EH (cell line): ENCODE measurements around the gene TRIM14.
A peak's percentile ranks its signal among the peaks of the same experiment; 100 is the strongest.
"Not testable (repeated sequence)": the region's sequence is repeated elsewhere in the genome, so short reads cannot be mapped to it uniquely, and the experiment has no call there.

Source experiments
- DNase-seq: peaks from one replicate; pipeline ENCODE4 v3.0.0-alpha.2; 2015; ENCODE audit warnings: low read depth

Gene TRIM14

DNA sequence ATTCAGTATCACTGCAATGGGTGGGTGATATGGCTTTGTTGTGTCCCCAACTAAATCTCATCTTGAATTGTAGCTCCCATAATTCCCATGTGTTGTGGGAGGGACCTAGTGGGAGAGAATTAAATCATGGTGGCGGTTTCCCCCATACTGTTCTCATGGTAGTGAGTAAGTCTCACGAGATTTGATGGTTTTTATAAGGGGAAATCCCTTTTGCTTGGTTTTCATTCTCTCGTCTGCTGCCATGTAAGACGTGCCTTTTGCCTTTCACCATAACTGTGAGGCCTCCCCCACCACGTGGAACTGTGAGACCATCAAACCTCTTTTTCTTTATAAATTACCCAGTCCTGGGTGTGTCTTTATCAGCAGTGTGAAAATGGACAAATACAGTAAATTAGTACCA, 72.0 kb downstream of the TRIM14 start:
- no peak for DNase-seq

DNA sequence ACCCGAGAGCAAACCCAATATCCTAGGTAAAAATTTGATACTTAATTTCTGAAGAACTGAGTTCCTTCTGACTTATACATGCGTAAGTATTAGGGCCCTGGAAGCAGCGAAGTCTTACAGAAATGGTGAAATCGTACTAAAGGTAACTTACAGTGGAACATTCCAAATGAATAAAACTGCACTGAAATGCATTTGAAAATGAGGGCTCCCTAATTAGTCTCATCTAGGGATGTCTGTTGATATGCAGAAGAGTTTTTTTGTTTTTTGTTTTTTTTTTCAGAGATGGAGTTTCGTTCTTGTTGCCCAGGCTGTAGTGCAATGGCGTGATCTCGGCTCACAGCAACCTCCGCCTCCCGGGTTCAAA, 72.9 kb downstream of the TRIM14 start:
- DNase-seq = no peak

DNA sequence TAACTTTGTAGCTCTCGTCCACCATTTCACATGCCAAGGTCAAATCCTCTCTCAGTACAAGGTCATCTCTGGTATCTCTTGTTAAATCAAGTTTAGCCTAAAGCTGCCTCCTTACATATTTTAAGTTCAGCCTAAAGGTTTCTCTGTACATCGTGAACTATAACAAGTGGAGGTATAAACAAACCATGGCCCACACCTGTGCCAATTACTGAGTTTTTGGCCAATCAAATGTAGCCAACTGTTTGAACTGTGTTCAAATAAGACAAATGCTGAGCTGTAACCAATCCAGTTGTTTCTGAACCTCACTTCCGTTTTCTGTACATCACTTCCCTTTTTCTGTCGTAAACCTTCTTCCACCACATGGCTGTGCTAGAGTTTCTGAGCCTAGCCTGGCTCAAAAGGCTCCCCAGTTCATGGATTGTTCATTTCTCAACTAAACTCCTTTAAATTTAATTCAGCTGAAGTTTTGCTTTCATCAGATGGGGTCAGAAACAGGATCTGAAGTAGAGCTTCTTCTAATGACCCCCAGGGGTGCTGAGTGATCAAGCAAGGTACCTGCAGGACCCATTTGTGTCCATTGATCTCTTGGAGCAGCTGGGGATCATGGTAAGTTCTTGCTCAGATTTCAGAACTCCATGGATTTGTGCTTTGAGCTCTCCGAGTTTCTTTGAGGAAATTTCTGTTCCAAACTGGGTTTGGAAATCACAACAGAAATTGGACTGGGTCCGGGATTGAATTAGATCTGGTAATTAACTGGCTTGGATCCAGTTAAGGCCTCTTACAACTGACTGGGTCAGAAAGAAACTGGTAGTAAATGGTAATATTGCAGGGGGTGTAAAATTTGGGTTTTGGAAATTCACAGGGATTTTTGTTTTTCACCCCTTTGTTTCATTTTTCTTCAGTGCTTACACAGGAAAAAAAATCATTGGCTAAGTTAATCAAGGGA, 73.5 kb downstream of the TRIM14 start:
- DNase-seq = no peak

DNA sequence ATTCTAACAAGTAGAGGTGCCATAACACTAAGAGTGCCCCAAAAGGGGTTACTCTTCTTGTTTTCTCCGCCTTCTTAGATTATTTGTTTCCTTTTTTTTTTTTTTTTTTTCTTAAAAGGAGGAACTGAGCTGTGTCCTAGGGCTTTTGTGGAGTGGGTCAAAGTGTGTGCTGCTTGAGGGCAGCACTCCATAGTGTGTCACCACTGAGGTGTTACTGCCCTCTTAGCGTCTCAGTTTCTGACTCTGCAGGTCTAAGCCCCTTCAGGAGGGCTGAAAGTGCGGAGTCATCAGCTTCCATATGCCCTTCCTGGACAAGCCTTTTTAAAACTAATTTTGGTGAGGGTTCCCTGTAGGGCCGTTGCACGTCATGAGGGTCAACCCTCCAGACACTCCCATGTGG, 75.1 kb downstream of the TRIM14 start:
- no peak for DNase-seq

DNA sequence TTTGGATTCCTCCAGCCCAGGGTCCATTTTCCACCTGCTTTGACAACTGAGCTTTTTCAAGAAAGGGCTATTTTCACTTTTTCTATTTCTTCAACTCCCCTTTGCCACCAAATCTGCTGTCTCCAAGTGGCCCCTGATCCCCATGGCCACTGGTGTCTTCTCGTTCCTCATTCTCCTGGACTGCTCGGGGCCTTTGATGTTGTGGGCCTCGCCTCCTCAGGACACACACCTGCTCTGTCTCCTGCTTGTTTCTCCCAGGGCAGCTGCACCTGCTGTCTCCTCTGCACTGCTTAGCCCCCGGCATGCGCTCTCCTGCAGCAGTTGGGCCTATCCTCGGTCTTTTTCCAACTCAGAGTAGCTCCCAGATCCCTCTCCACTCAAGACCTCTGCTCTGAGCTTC, 78.8 kb downstream of the TRIM14 start:
- no peak for DNase-seq

DNA sequence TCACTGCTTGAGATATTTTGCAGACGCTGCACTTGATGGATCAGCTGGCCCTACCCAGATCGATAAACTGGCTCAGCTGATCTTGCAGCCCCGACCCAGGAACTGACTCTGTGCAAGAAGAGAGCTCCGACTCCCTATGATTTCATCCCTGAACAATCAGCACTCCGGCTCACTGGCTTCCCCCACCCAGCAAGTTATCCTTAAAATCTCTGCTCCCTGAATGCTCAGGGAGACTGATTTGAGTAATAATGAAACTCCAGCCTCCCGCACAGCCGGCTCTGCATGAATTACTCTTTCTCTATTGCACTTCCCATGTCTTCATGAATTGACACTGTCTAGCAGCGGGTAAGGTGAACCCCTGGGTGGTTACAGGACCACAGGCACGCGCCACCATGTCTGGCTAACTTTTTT, 79.4 kb downstream of the TRIM14 start:
- peak; percentile 39 for DNase-seq

DNA sequence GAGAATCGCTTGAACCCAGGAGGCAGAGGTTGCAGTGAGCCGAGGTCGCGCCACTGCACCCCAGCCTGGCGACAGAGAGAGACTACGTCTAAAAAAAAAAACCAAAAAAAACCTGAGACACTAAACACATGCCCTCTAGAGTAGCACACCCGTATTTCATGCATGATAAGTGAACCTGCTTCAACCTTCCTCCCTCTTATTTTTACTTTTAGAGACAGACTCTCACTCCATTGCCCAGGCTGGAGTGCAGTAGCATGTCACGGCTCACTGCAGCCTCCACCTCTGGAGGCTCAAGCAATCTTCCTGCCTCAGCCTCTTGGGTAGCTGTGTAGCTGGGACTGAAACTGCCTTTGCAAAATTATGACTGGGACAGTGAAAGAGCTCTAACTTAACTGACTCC, 80.1 kb downstream of the TRIM14 start:
- no peak for DNase-seq

DNA sequence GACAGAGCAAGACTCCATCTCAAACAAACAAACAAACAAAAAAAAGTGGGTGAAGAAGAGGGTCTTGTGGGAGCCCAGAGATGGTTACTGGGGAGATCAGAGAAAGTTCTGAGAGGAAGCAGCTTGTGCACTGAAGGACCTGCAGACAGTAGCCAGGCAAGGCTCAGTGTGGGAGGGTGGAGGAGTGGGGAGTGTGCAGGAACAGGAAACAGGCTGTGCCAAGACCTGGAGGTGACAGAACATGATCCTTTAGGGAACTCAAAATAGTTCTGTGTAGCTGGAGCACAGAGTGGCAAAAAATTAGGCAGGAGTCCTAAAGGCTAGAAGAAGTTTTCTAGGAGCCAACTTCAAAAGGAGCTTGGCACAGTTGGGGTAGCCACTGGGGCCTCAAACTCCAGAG, 81.7 kb downstream of the TRIM14 start:
- peak; percentile 66 for DNase-seq

DNA sequence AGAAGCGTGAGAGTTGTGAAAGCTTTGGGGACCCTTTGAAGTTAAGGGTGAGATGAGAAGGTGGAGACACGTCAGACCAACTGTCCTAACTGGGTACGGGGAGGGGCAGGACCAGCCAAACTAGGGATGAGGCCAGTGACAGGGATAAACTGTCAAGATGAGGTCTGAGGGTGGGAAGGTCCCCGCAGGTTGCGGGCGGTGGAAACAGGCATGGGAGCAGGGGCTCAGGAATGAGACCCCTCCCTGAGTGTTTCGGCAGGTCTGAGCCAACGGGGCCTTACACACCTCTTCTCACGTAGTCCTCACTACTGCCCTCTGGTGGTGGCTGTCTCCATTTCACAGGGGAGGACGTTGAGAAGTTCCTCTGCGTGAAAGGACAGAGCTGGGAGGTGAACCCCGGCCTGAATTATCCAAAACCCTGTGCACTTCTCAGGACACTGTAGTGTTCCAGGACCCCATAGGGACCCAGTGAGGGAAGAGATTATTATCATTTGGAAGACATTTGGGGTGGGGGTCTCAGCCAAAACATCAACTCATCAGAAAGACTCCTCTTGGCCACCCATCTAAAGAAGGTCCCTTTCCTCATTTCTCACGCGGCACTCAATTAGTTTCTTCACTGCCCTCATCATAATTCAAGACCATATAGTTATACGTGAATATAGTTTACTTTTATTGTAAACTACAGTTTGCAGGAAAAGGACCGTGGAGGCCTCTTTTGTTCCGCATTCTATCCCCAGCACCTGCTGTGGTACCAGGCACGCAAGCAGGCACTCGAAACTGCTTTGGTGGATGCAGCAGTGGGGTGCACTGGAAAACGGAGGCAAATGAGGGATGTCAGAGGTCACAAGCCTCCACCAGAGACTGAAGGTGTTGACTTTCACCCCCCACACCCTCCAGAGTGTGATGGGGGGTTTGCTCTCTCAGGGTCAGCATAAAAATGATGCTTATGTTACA, 84.2 kb downstream of the TRIM14 start:
- peak; percentile 67 for DNase-seq

DNA sequence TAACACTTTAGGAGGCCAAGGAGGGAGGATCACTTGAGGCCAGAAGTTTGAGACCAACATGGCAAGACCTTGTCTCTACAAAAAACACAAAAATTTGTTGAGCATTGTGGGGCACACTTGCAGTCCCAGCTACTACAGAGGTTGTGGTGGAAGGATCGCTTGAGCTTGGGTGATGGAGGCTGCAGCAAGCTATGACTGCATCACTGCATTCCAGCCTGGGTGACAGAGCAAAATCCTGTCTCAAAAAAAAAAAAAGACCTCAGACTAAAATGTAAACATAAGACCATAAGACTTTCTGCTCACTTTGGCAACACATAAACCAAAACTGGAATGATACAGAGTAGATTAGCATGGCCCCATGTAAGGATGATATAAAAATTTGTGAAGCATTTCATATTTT, 87.1 kb downstream of the TRIM14 start:
- peak; percentile 91 for DNase-seq

DNA sequence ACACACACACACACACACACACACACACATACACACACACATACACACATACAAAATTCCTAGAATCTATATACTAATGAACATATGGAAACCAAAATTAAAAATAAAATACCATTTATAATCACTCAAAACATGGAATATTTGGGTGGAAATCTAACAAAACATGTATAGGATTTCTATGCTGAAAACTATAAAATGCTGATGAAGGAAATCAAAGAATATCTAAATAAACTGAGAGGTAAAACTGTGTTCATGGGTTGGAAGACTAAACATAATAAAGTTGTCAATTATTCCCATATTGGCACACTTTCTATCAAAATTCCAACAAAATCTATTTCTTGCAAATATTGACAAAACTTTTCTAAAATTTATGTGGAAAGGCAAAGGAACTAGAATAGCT, 87.9 kb downstream of the TRIM14 start:
- no peak for DNase-seq

DNA sequence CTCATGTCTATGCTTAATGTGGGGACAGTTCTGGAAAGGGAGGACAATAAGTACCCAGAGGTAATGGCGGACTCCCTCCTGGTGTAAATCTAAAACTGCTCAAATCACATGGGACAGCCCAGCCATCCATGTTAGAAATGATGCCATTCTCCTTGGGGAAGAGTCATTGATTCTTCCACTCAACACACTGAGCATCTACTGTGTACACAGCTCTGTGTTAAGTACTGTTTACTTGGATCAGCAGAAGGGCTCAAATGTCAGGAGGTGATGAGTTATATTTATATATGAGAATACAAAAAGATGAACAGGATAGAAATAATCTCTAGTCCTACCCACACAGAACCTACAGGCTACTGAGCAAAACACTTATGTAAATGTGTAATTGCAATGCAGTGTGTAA, 94.3 kb downstream of the TRIM14 start:
- DNase-seq = no peak

DNA sequence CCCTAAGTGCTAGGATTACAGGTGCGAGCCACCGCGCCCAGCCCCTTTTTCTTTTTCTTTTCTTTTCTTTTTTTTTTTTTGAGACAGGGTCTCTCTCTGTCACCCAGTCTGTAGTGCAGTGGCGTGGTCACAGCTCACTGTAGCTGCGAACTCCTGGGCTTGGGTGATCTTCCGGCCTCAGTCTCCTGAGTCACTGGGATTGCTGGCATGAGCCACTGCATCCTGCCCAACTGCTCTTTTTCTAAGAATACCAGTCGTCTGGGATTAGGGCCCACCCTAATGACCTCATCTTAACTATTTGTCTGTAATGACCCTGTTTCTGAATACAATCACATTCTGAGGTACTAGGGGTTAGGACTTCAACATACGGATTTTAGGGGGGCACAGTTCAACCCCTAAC, 96.6 kb downstream of the TRIM14 start:
- peak; percentile 73 for DNase-seq

DNA sequence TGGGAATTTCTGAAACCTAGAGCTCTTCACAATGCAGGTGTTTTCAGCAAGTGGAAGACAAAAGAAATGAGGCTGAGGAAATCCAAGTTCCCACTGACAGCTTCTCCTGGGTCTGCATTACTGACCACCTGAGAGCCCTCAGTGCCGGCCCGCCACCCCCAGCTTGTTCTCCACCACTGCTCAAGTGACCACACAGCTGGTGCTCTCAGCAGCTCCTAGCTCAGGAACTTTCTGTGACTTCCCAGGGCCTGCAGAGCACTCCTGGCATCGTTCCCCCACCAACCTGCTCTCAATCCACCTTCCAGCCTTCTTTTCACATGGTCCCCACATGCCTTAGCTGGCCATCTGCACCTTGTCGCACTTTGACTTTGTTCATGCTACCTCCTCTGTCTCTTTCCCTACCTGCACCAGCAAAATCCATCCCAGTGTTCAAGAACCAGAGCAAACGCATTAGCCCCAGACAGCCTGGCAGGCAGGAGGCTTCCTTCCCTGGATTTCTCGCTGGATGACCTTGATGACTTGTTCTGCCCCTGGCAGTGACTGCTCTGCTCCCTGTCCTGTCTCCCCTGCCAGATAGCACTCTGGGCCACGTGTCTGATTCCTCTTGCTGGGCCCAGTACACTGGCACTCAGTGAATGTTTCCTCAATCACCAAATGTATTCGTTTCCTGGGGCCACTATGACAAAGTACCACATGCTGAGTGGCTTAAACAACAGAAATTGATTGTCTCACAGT, 97.5 kb downstream of the TRIM14 start:
- no peak for DNase-seq

DNA sequence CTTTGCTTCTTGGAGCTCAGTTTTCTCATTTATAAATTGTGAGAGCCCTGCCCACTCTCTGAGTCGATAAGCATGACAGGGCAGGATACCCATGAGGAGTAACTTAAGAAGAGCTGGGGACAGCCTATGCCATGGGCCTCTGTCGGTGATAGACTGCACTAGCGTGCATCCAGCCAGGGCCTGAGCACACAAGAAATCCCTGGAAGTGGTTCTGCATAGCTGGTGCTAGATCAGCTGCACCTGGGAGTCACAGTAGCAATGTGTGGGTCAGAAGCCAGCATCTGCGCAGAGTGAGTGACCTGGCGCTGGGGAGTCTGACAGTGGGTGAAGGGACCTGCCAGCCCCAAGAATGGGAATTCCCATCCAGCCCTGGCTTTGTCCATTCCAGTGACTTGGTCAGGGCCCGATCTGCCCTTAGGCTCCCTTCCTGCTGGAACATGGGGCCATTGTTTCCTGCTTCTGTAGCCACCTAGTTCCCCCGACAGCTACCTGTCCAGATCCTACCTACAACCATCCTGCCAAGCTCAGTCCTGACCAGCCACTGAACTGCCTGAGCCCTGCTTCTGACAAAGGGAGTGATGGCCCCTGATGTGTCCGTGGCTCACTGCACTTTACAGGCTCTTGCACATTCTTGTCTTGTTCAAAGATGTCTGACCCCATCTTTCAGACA, 98.4 kb downstream of the TRIM14 start:
- DNase-seq = no peak

DNA sequence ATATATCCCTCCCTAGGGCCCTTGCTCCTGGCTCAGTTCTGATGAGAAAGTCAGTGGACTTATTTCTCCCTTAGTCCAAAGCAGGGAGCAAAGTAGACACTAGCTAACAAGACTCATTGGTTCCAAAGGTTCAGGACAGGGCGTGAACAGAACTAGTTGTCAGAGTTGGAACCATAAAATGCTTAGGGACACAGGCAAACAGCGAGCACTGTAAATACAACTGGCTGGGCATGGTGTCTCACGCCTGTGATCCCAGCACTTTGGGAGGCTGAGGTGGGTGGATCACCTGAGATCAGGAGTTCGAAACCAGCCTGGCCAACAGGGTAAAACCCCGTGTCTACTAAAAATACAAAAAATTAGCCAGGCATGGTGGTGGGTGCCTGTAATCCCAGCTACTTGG, 99.2 kb downstream of the TRIM14 start:
- DNase-seq = not testable (repeated sequence)
